ENCODE results near the gene FAM131B.

FAM131B gene

DNA sequence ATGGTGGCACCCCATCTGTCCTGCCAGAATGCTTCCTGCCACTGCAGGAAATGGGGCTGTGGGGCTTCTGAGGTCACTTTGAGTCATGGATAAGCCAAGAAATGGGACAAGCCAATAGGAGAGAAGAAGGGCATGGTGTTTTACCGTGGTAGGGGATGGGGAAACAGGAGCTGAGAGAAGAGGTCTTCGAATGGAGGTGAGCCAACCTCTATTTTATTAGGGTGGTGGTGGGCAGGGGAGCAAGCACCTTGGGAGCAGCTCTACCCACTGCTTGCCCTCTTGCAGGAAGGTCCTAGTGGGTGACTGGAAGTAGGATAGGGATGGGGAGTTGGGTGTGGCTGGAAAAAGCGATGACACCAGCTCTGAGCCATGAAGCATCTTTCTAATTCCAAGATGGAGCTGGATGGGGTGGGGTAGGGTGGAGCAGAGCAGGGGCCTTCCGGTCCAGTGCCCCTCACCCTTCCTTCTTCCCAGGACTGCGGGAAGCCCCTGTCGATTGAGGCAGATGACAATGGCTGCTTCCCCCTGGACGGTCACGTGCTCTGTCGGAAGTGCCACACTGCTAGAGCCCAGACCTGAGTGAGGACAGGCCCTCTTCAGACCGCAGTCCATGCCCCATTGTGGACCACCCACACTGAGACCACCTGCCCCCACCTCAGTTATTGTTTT lies 27.7 kb upstream of the FAM131B start:
- Histone ChIP-seq H3K27ac (ENCODE audit: low read length) (no peak overlapping the region), H3K36me3 (ENCODE audit: insufficient read depth, low read length) (no peaks in the 10 kb centered on the region)
- ATAC-seq (ENCODE audit: insufficient read depth, low read depth) = no peak

DNA sequence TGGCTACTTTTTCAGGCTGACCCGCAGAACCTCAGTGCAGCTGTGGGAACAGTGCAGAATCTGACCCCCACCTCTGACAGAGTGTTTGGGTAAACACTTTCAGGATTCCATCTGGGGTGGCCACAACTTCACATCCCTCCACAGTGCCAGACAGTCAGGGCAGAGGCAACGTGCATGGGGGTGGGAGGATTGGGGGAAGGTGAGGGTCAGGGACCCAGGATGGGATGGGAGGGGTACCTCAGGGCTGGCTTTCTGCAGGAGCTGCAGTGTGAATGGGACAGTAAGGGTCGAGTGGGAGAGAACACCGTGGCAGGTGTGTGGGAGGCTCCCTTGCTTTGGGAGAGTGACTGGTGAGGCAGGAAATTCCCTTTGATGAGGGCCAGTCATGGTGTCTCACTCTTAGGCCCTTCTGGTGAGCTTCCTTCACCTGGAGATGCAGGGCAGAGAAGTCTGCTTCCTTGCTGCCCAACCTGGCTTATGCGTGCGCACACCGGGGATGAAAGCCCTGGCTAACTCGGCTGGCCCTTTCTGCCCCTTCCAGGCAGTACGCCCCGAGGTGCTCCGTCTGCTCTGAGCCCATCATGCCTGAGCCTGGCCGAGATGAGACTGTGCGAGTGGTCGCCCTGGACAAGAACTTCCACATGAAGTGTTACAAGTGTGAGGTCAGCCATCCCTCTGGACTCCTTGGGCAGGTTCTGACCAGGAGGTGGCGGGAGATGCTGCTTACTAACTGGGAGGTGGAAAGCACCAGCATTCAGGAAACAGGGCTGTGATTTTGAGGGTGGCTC lies 27.0 kb upstream of the FAM131B start:
- Histone ChIP-seq H4K20me1 (ENCODE audit: insufficient read depth, low read length) (no peaks in the 10 kb centered on the region), H2AFZ (ENCODE audit: low read depth, low read length) (no peak overlapping the region), H3K9ac (ENCODE audit: low read depth, low read length) (no peak overlapping the region), H3K4me2 (ENCODE audit: insufficient read depth, low read length) (no peak overlapping the region), H3K4me3 (ENCODE audit: low read depth in 1 of 2, low read length in 2 of 2) (no peak overlapping the region), H3K4me1 (ENCODE audit: insufficient read depth, low read length) (no peaks in the 10 kb centered on the region), H3K27ac (ENCODE audit: low read length) (no peak overlapping the region), H3K36me3 (ENCODE audit: insufficient read depth, low read length) (no peaks in the 10 kb centered on the region), H3K79me2 (ENCODE audit: insufficient read depth, low read length) (no peaks in the 10 kb centered on the region), H3K9me3 (ENCODE audit: insufficient read depth, low read length, severe bottlenecking) (no peaks in the 10 kb centered on the region), H3K27me3 (ENCODE audit: insufficient read depth, low read length, poor library complexity) (no peaks in the 10 kb centered on the region)
- ATAC-seq (ENCODE audit: insufficient read depth, low read depth) = no peak
- DNase-seq = no peak
- no peak for TF ChIP-seq EZH2 (IDR thresholded peaks at IDR 0.05; ENCODE audit: borderline replicate concordance, low read depth, low read length, severe bottlenecking)
- TF ChIP-seq, protein P1, sequence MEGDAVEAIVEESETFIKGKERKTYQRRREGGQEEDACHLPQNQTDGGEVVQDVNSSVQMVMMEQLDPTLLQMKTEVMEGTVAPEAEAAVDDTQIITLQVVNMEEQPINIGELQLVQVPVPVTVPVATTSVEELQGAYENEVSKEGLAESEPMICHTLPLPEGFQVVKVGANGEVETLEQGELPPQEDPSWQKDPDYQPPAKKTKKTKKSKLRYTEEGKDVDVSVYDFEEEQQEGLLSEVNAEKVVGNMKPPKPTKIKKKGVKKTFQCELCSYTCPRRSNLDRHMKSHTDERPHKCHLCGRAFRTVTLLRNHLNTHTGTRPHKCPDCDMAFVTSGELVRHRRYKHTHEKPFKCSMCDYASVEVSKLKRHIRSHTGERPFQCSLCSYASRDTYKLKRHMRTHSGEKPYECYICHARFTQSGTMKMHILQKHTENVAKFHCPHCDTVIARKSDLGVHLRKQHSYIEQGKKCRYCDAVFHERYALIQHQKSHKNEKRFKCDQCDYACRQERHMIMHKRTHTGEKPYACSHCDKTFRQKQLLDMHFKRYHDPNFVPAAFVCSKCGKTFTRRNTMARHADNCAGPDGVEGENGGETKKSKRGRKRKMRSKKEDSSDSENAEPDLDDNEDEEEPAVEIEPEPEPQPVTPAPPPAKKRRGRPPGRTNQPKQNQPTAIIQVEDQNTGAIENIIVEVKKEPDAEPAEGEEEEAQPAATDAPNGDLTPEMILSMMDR (IDR thresholded peaks at IDR 0.05; ENCODE audit: borderline replicate concordance, extremely low read depth, low read length, poor library complexity, severe bottlenecking) = no peak

More for the DNA sequence above, 27.7 kb upstream of the FAM131B start:
- no peak overlapping the region for H3K4me3 ChIP-seq (ENCODE audit: low read depth in 1 of 2, low read length in 2 of 2)
- H3K4me2 ChIP-seq (ENCODE audit: insufficient read depth, low read length) = no peak overlapping the region
- no peak overlapping the region for H3K9ac ChIP-seq (ENCODE audit: low read depth, low read length)
- TF ChIP-seq, protein P1 (IDR thresholded peaks at IDR 0.05; ENCODE audit: borderline replicate concordance, extremely low read depth, low read length, poor library complexity, severe bottlenecking) = no peak
- no peak for TF ChIP-seq EZH2 (IDR thresholded peaks at IDR 0.05; ENCODE audit: borderline replicate concordance, low read depth, low read length, severe bottlenecking)
- H4K20me1 ChIP-seq (ENCODE audit: insufficient read depth, low read length) = no peaks in the 10 kb centered on the region
- no peaks in the 10 kb centered on the region for H3K27me3 ChIP-seq (ENCODE audit: insufficient read depth, low read length, poor library complexity)
- no peak for DNase-seq
- no peak overlapping the region for H2AFZ ChIP-seq (ENCODE audit: low read depth, low read length)
- H3K9me3 ChIP-seq (ENCODE audit: insufficient read depth, low read length, severe bottlenecking) = no peaks in the 10 kb centered on the region
- no peaks in the 10 kb centered on the region for H3K79me2 ChIP-seq (ENCODE audit: insufficient read depth, low read length)
- H3K4me1 ChIP-seq (ENCODE audit: insufficient read depth, low read length) = no peaks in the 10 kb centered on the region

DNA sequence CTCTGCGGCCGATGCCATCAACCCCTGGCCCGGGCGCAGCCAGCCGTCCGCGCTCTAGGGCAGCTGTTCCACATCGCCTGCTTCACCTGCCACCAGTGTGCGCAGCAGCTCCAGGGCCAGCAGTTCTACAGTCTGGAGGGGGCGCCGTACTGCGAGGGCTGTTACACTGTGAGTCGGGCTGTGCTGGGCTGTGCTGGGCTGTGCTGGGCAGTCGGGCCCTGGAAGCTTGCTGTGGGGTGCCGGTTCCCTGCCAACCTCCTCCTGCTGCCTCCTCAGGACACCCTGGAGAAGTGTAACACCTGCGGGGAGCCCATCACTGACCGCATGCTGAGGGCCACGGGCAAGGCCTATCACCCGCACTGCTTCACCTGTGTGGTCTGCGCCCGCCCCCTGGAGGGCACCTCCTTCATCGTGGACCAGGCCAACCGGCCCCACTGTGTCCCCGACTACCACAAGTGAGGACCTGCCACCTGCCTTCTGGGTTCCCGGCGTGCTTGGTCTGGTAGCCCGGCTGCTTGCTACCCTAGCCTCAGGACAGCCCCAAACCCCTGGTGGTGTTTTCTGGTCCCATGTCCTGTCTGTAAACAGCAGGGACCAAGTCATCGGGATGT lies 26.1 kb upstream of the FAM131B start:
- ATAC-seq (ENCODE audit: insufficient read depth, low read depth) = no peak
- no peak overlapping the region for H3K9ac ChIP-seq (ENCODE audit: low read depth, low read length)
- no peaks in the 10 kb centered on the region for H3K79me2 ChIP-seq (ENCODE audit: insufficient read depth, low read length)
- H3K36me3 ChIP-seq (ENCODE audit: insufficient read depth, low read length) = no peaks in the 10 kb centered on the region
- no peaks in the 10 kb centered on the region for H3K4me1 ChIP-seq (ENCODE audit: insufficient read depth, low read length)
- H3K4me2 ChIP-seq (ENCODE audit: insufficient read depth, low read length) = no peak overlapping the region
- TF ChIP-seq EZH2 (IDR thresholded peaks at IDR 0.05; ENCODE audit: borderline replicate concordance, low read depth, low read length, severe bottlenecking) = no peak
- TF ChIP-seq, protein P1 (IDR thresholded peaks at IDR 0.05; ENCODE audit: borderline replicate concordance, extremely low read depth, low read length, poor library complexity, severe bottlenecking) = no peak
- H2AFZ ChIP-seq (ENCODE audit: low read depth, low read length) = no peak overlapping the region
- DNase-seq = no peak
- no peaks in the 10 kb centered on the region for H4K20me1 ChIP-seq (ENCODE audit: insufficient read depth, low read length)
- H3K27ac ChIP-seq (ENCODE audit: low read length) = no peak overlapping the region
- H3K4me3 ChIP-seq (ENCODE audit: low read depth in 1 of 2, low read length in 2 of 2) = no peak overlapping the region
- no peaks in the 10 kb centered on the region for H3K9me3 ChIP-seq (ENCODE audit: insufficient read depth, low read length, severe bottlenecking)
- H3K27me3 ChIP-seq (ENCODE audit: insufficient read depth, low read length, poor library complexity) = no peaks in the 10 kb centered on the region

All from DND-41 (cell line).